ENCODE measurements around the gene PHYKPL. TPM values are rescaled to one million over a fixed set of nuclear protein-coding genes. Genes with fewer than 3 reads are reported as not detected.

PHYKPL gene
- total and polyA plus RNA-seq, 2 donors (not counting 1 experiment from before 2014, with no cell fraction given): 263 to 313 TPM

GRCh38 chr5:178279026-178279722 lies 46.6 kb upstream of the PHYKPL start:
- H4K20me1 ChIP-seq (ENCODE audit: control insufficient read depth, insufficient read depth, low read length, poor library complexity, severe bottlenecking): no peaks in the 10 kb centered on the region
- H3K27ac Mint-ChIP-seq: no peak overlapping the region
- ATAC-seq (ENCODE audit: low read depth) (no peak), DNase-seq (no peak)
- H3K4me2 ChIP-seq (replicated peaks; ENCODE audit: low read depth, low read length, poor library complexity, severe bottlenecking): no peak overlapping the region
- POLR2A ChIA-PET: no interaction called here
- no peak overlapping the region for H3K9ac ChIP-seq (ENCODE audit: low read length)
- H3K36me3 ChIP-seq (replicated peaks in 1 of 2; ENCODE audit: control extremely low read depth in 1 of 2, control insufficient read depth in 1 of 2, extremely low read depth in 1 of 2, insufficient read depth in 2 of 2, low read length in 1 of 2): no peaks in the 10 kb centered on the region
- H3K27me3 Mint-ChIP-seq: peaks cover 25% of the 10 kb centered on the region
- H3K4me1 ChIP-seq (ENCODE audit: control insufficient read depth in 2 of 2, insufficient read depth in 2 of 2, low read length in 2 of 2): peaks cover 0 to 6% of the 10 kb centered on the region in 2 donors
- TF ChIP-seq CTCF (IDR thresholded peaks at IDR 0.05) (no peak), EZH2 (IDR thresholded peaks at IDR 0.05; ENCODE audit: borderline replicate concordance, insufficient read depth, low read depth, low read length, poor library complexity, severe bottlenecking) (no peak)
- peaks cover 11% of the 10 kb centered on the region for H3K9me3 Mint-ChIP-seq (ENCODE audit: insufficient read depth)
- peaks cover 2% of the 10 kb centered on the region for H3K4me1 Mint-ChIP-seq
- intact Hi-C loops (cut with micrococcal nuclease): no loop called here
- H3K27me3 ChIP-seq (replicated peaks in 1 of 4; ENCODE audit: control extremely low read depth in 1 of 4, control insufficient read depth in 3 of 4, insufficient read depth in 4 of 4, low read length in 3 of 4): peaks cover 0 to 10% (median 0%) of the 10 kb centered on the region in 4 experiments
- peak overlapping the region; percentile 63 for H2AFZ ChIP-seq (ENCODE audit: insufficient read depth, low read depth, low read length, poor library complexity, severe bottlenecking)
- CTCF ChIA-PET: interaction anchor here (1.0 to 4.0 kb wide), 2 partner anchors 28 to 272 kb away, joined by 3 to 24 read pairs; no protein-coding TSS in a partner anchor
- 80% methylated on average over 13 of the region's 14 CpGs for WGBS (ENCODE audit: insufficient coverage)
- no peak overlapping the region for H3K4me3 Mint-ChIP-seq
- no peaks in the 10 kb centered on the region for H3K79me2 ChIP-seq (ENCODE audit: control insufficient read depth, insufficient read depth, low read length)
- H3K9me3 ChIP-seq (ENCODE audit: control extremely low read depth in 1 of 3, control insufficient read depth in 2 of 3, insufficient read depth in 1 of 3, low read length in 2 of 3): peaks cover 0 to 14% (median 9%) of the 10 kb centered on the region in 3 donors
- no peak overlapping the region for H3K27ac ChIP-seq (ENCODE audit: low read length in 2 of 2)
- H3K4me3 ChIP-seq (ENCODE audit: control extremely low read depth in 1 of 5, extremely low read depth in 1 of 5, insufficient read depth in 1 of 5, low read depth in 2 of 5, low read length in 4 of 5): no peak overlapping the region

- Histone ChIP-seq H3K4me2 (replicated peaks; ENCODE audit: low read depth, low read length, poor library complexity, severe bottlenecking) (no peak overlapping the region), H3K36me3 (replicated peaks in 1 of 2; ENCODE audit: control extremely low read depth in 1 of 2, control insufficient read depth in 1 of 2, extremely low read depth in 1 of 2, insufficient read depth in 2 of 2, low read length in 1 of 2) (no peaks in the 10 kb centered on the region), H4K20me1 (ENCODE audit: control insufficient read depth, insufficient read depth, low read length, poor library complexity, severe bottlenecking) (no peaks in the 10 kb centered on the region), H3K9ac (ENCODE audit: low read length) (no peak overlapping the region), H3K4me1 (ENCODE audit: control insufficient read depth in 2 of 2, insufficient read depth in 2 of 2, low read length in 2 of 2) (peaks cover 0 to 6% of the 10 kb centered on the region in 2 donors), H3K27me3 (replicated peaks in 1 of 4; ENCODE audit: control extremely low read depth in 1 of 4, control insufficient read depth in 3 of 4, insufficient read depth in 4 of 4, low read length in 3 of 4) (peaks cover 0 to 5% (median 0%) of the 10 kb centered on the region in 4 experiments), H3K79me2 (ENCODE audit: control insufficient read depth, insufficient read depth, low read length) (no peaks in the 10 kb centered on the region), H3K27ac (ENCODE audit: low read length in 2 of 2) (no peak overlapping the region), H2AFZ (ENCODE audit: insufficient read depth, low read depth, low read length, poor library complexity, severe bottlenecking) (no peak overlapping the region), H3K9me3 (ENCODE audit: control extremely low read depth in 1 of 3, control insufficient read depth in 2 of 3, insufficient read depth in 1 of 3, low read length in 2 of 3) (peaks cover 0 to 8% (median 2%) of the 10 kb centered on the region in 3 donors), H3K4me3 (ENCODE audit: control extremely low read depth in 1 of 5, extremely low read depth in 1 of 5, insufficient read depth in 1 of 5, low read depth in 2 of 5, low read length in 4 of 5) (no peak overlapping the region)
- 94% methylated on average over 17 of the region's 18 CpGs for WGBS (ENCODE audit: insufficient coverage)
- DNase-seq (no peak), ATAC-seq (ENCODE audit: low read depth) (no peak)
- intact Hi-C loops (cut with micrococcal nuclease): no loop called here
- CTCF ChIA-PET: interaction anchor here (0.7 to 4.0 kb wide), 2 partner anchors 26 to 273 kb away, joined by 3 to 24 read pairs; no protein-coding TSS in a partner anchor
- Mint-ChIP-seq H3K4me3 (no peak overlapping the region), H3K27ac (no peak overlapping the region), H3K9me3 (ENCODE audit: insufficient read depth) (peaks cover 4% of the 10 kb centered on the region), H3K27me3 (peaks cover 25% of the 10 kb centered on the region), H3K4me1 (peaks cover 2% of the 10 kb centered on the region)
- POLR2A ChIA-PET: no interaction called here
- TF ChIP-seq EZH2 (IDR thresholded peaks at IDR 0.05; ENCODE audit: borderline replicate concordance, insufficient read depth, low read depth, low read length, poor library complexity, severe bottlenecking) (no peak), CTCF (IDR thresholded peaks at IDR 0.05) (no peak)
Observed at GRCh38 chr5:178278358-178279023, 45.9 kb upstream of the PHYKPL start.

Data from B cell (primary cell).